HepG2 (cell line): ENCODE measurements around the gene FGA. TPM values are rescaled to one million over a fixed set of nuclear protein-coding genes. Genes with fewer than 3 reads are reported as not detected.

ENCODE experiments used
- AHR ChIP-seq: IDR thresholded peaks from 2 replicates; pipeline ENCODE4 v1.6.1; 2018; ENCODE audit warnings: missing genetic modification reagents, missing compliant biosample characterization
- CBX1 ChIP-seq: IDR thresholded peaks from one replicate; pipeline ENCODE4 v1.6.1; 2016; ENCODE audit warnings: antibody characterized with exemption, low read depth
- CEBPB ChIP-seq: IDR thresholded peaks from 2 replicates; pipeline ENCODE4 v1.6.1; 2011; ENCODE audit warnings: low read depth, low read length, improper control_type of control experiment, borderline replicate concordance
- HIC2 ChIP-seq: sonication (generic); formaldehyde crosslinking; IDR thresholded peaks from 2 replicates; pipeline ENCODE4 v1.9.0; 2022; ENCODE audit warnings: low read depth, missing genetic modification reagents
- HNF4A ChIP-seq: sonication (generic); formaldehyde crosslinking; IDR thresholded peaks from 2 replicates; pipeline ENCODE4 v1.4.0; 2020; ENCODE audit warnings: missing genetic modification reagents
- MBD4 ChIP-seq: IDR thresholded peaks from 2 replicates; pipeline ENCODE4 v1.6.1; 2012; ENCODE audit warnings: low read length, inconsistent platforms, borderline replicate concordance
- MYC ChIP-seq: sonication (generic); formaldehyde crosslinking; IDR thresholded peaks from 2 replicates; pipeline ENCODE4 v1.9.0; 2021; ENCODE audit warnings: missing genetic modification reagents, borderline replicate concordance
- MYNN ChIP-seq: sonication (generic); formaldehyde crosslinking; IDR thresholded peaks from 2 replicates; pipeline ENCODE4 v1.4.0; 2020; ENCODE audit warnings: mild to moderate bottlenecking, low read depth, missing genetic modification reagents
- NR2F6 ChIP-seq, 2 experiments: IDR thresholded peaks; 2 replicates each; pipeline ENCODE4 v1.6.1; 2016; ENCODE audit warnings: antibody characterized with exemption in 1 of 2, mild to moderate bottlenecking in 1 of 2
- SSRP1 ChIP-seq: IDR thresholded peaks from 2 replicates; pipeline ENCODE4 v1.6.1; 2016; ENCODE audit warnings: control low read depth
- TFDP2 ChIP-seq: sonication (generic); formaldehyde crosslinking; IDR thresholded peaks from 2 replicates; pipeline ENCODE4 v1.4.0; 2020; ENCODE audit warnings: missing genetic modification reagents
- THAP11 ChIP-seq: IDR thresholded peaks from 2 replicates; pipeline ENCODE4 v1.6.1; 2016; ENCODE audit warnings: missing biosample characterization, missing genetic modification reagents
- ZBTB34 ChIP-seq: sonication (generic); formaldehyde crosslinking; IDR thresholded peaks from 2 replicates; pipeline ENCODE4 v1.8.0; 2022; ENCODE audit warnings: mild to moderate bottlenecking, missing genetic modification reagents
- ZNF205 ChIP-seq: IDR thresholded peaks from 2 replicates; pipeline ENCODE4 v1.6.1; 2018; ENCODE audit warnings: missing biosample characterization, missing genetic modification reagents
- ZNF24 ChIP-seq: fragments of 450-650 bp; IDR thresholded peaks from 2 replicates; pipeline ENCODE4 v1.6.1; 2017; ENCODE audit warnings: antibody characterized with exemption, mild to moderate bottlenecking
- ZNF549 ChIP-seq: sonication (generic); formaldehyde crosslinking; IDR thresholded peaks from 2 replicates; pipeline ENCODE4 v1.5.0; 2020; ENCODE audit warnings: missing genetic modification reagents
- ZNF580 ChIP-seq: IDR thresholded peaks from 2 replicates; pipeline ENCODE4 v1.6.1; 2016; ENCODE audit warnings: low read depth, borderline replicate concordance
- ZNF781 ChIP-seq: sonication (generic); formaldehyde crosslinking; IDR thresholded peaks from 2 replicates; pipeline ENCODE4 v1.5.1; 2020; ENCODE audit warnings: borderline replicate concordance, mild to moderate bottlenecking, missing genetic modification reagents; ENCODE audit errors: not compliant biosample characterization
- ZNF792 ChIP-seq: IDR thresholded peaks from 2 replicates; pipeline ENCODE4 v1.6.1; 2016
- ZSCAN20 ChIP-seq: sonication (generic); formaldehyde crosslinking; IDR thresholded peaks from 2 replicates; pipeline ENCODE4 v1.4.0; 2020; ENCODE audit warnings: missing genetic modification reagents, mild to moderate bottlenecking, borderline replicate concordance
- polyA plus RNA-seq, 8 experiments: library from polyadenylated mRNA; depleted of rRNA in 3 of 8; stranded (reverse) in 7 of 8; unstranded in 1 of 8; fragments of >200 nt; fragmentation: Illumina TruSeq in 4 of 8; extraction: Trizol in 4 of 8; gene quantifications; 2 replicates each; pipeline versions ENCODE4 v1.2.1 to v1.2.3, GENCODE V29; 2011 to 2016; ENCODE audit warnings: low read depth in 4 of 8, missing spikeins in 1 of 8, mixed read lengths in 1 of 8; ENCODE audit not compliant: insufficient read depth in 1 of 8
- total RNA-seq, 5 experiments: library from RNA; depleted of rRNA; stranded (reverse); fragments of >200 nt; fragmentation: Illumina TruSeq; extraction: Trizol; gene quantifications; 2 replicates each; pipeline ENCODE4 v1.2.3, GENCODE V29; 2016; ENCODE audit warnings: low read depth in 1 of 5

The FGA gene
- total and polyA plus RNA-seq, 2 of the 13 experiments (the other 11 are each of a cell fraction or from before 2014, with no cell fraction given): 640 to 1,523 TPM

GRCh38 chr4:154559494-154560418 is 30.8 kb downstream of the FGA start (continued):
- TF ChIP-seq MYC (CRISPR knock-in tag) (0 out of 2 replicates have a peak, but pooled peaks have one; percentile 9), ZNF205 (CRISPR knock-in tag) (peak; percentile 90), ZNF549 (CRISPR knock-in tag) (no peak), CBX1 (no peak), ZNF580 (CRISPR knock-in tag) (peak; percentile 76), HNF4A (CRISPR knock-in tag) (peak; percentile 93), ZBTB34 (peak; percentile 40; the same call in 1 of the 2 replicates), NR2F6 (IDR thresholded peaks at IDR 0.05) (peak; percentile 95), NR2F6 (CRISPR knock-in tag; IDR thresholded peaks at IDR 0.05) (peak; percentile 97), HIC2 (CRISPR knock-in tag) (peak; percentile 66; the same call in 1 of the 2 replicates), MYNN (CRISPR knock-in tag) (no peak), MBD4 (peak; percentile 41; the same call in 1 of the 2 replicates), ZNF792 (peak; percentile 87), THAP11 (CRISPR knock-in tag) (peak; percentile 72), TFDP2 (CRISPR knock-in tag) (no peak), ZNF781 (CRISPR knock-in tag) (no peak), CEBPB (peak; percentile 89; the same call in 1 of the 2 replicates), ZSCAN20 (CRISPR knock-in tag) (no peak), SSRP1 (CRISPR knock-in tag) (no peak), AHR (CRISPR knock-in tag) (no peak), ZNF24 (no peak)
